HG03175 (cell line): ENCODE results near the gene C1QTNF2.

Experiments
- ATAC-seq: cut with Tn5 transposase; IDR thresholded peaks from one replicate; pipeline ENCODE4 v1.9.1; 2021; ENCODE audit warnings: mild to moderate bottlenecking, moderate library complexity; ENCODE audit not compliant: unreplicated experiment

C1QTNF2 gene, protein sequence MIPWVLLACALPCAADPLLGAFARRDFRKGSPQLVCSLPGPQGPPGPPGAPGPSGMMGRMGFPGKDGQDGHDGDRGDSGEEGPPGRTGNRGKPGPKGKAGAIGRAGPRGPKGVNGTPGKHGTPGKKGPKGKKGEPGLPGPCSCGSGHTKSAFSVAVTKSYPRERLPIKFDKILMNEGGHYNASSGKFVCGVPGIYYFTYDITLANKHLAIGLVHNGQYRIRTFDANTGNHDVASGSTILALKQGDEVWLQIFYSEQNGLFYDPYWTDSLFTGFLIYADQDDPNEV

DNA sequence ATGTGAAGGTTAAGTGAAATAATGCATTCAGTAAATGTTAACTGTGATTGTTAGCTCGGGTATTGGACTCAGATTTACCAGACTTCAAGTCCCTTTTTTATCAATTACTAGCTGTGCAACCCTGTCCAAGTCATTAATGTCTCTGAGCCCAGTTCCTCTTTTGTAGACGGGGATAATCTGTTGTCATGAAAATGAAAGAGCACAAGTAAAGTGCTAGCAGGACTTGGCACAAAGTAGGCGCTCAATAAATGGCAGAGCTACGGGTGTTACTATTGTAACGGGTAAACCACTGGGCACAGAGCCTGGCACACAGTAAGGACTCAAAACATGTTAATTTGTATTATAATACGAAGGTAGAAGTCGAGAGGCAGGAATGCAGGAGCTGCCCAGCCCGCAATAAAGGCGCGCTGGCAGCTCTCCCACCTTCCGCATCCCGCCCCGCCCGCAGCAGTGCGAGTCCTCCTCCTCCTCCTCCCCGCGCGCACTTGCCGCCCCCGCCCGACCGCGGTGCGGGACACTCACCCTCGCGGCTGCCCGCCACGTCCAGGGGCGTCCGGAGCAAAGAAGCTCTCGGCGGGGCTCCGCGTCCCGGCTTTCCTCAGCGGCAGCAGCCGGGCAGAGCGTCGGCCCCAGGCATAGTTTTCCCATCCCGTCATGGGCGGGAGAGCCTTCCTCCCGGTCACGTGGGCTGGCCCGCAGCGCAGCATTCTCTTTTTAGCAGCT, at the start of gene C1QTNF2:
Gene C1QTNF2, minus strand, starts transcription at position 637 of the 723 bp plus-strand sequence. CDS start 15,615 bp downstream, outside the sequence.
- ATAC-seq = no peak

DNA sequence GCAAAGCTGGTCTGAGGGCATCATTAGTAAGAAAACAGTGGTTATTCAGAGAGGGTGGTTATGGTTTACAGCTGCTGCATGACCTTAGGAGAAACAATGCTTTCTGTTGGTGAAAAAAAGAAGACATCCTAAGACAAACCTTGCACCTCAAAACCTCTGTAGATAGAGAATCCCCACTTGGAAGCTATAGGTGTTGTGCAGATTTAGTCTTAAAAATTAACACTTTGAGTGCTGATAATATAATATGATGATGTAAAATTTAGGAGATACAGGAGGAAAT, 49.8 kb upstream of the C1QTNF2 start:
- ATAC-seq = no peak

DNA sequence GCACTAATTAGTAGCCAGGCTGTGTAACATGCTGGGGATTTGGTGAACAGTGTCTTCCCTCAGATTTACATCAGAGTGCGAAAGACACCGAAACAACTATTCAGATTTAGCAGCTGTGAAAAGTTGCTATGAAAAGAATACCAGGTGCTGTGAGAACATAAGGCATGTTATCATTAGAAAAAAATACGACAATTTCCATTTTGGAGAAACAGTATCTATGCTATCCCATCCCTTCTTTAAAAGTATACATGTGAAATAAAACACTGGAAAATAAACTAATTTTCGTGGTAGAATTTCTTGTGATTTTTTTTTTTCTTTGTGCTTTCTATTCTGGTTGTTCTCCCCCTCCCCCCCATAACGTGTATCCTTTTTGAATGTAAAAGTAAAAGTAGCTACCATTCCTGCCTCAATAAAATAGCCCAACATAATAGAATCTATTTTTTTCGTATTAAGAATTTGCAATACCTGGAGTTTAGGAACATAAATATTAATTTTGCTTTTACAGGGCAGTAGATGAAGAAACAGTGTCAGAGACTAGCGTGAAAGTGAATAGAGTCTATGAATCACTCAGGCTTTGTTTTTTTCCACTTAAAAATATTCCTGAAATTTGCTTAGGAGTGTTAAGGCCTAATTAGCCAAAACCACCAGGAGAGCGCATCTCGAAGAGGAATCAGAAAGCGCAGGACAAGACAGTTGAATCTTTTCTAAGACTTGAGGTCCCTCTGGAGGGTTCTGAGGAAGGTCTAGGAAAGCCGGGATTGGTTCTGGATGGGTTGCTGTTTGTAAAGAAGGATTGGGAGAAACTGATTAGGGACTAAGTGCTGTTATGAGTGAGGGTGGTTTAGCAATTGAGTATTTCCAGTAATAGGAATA, 49.3 kb upstream of the C1QTNF2 start:
- ATAC-seq = no peak

DNA sequence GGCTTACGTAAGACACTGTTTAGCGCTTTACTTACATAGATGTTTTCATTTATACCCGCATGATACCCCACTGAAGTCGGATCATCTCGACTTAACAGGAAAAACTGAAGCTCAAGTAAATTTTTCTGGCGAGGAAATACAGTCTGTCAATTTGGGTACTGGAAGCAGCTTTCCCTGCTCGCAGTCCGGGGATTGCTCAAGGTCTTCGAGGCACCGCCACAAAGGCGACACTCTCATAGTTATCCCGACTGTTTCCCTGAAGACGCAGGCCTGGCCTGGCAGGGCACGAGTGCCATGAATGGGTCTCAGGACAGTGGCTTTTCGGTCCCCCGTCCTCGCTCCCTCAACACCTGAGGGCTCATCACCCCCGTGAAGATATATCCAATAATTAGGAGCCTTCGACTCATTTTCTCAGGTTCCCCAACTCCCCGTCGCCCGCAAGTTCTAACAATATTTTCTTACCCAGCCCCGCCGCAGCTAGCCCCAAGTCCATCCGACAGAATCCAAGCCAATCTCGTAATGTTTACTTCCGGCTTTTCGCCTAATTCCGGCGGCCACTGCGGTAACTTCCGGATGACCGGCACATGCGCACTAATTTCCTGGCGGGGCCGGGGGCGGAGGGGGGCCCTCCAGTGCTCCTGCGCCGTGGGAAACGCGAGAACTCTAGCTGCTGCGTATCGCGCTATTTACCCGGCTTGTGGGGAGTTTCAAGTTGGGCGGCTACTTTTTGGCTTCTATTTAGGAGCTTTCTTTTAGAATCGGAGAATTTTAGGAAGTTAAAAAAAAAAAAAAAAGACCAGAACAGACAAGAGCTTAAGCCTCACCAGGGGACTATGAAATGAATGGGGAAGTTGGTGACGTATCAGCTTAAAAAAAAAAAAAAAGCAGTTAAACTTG, 48.4 kb upstream of the C1QTNF2 start, which contains the start of gene SLU7:
Gene SLU7, minus strand, starts transcription at position 521 of the 897 bp plus-strand sequence. CDS start 3,787 bp downstream, outside the sequence.
- peak; percentile 67 for ATAC-seq

DNA sequence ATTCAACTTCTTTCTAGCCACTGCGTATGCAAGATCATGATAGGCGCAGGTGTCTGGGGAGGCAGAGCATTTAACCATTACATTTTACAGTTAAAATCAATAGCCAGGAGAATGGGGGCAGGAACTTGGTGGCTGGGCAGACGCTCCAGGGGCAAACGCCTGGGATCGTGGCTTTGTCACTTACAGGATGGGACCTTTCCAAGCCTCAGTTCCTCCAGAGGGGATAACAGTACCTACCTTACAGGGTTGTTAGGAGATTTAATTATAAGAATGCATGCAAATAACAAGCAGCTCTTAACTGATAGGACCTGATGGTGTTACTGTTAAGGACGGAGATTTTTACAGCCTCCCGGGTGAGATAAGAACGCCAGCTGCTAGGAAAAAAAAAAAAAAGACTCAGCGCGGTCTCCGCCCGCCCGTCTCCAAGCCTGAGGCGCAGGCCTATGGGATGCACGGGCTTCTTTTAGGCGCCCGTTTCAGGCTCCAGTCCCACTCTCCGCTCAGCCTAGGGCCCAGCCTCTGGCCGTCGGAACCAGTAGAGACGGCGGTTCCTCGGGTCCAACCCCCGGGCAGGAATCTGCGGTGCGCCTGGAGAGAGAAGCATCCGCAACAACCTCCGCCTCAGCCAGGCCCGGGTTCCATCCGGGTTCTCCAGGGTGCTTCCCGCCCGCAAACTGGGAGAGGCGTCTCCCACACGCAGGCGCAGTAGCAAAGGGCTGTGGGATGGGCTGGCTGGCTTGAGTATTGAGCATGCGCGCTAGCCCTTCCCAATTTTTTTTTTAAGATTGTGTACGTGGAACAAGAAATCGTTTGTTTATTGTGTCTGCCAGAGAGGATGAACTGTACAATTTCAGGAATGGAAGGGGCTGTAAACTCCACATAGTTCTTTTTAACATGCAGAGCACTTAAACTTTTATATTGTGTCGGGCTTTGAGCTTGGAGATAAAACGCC, 29.3 kb upstream of the C1QTNF2 start, which contains the start of gene FAM200C:
Gene FAM200C, minus strand, starts transcription at position 653 of the 952 bp plus-strand sequence. CDS start 4,564 bp downstream, outside the sequence.
- peak; percentile 81 for ATAC-seq

DNA sequence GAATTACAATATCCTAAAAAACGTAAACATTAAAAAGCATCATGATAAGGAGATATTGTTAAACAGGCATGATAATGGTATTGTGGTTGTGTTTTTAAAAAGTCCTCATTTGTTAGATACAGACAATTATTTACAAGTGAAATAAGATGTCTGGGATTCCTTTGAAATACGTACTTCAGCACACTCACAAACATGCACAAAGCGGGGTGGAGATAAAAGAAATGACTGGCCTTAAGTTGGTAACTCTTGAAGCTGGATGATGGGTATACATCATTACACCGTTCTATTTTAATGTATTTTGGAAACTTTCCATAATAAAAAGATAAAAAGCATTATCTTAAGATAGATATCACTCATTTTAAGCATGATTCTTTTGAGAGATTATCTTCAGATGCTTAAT, 28.4 kb upstream of the C1QTNF2 start:
- no peak for ATAC-seq

DNA sequence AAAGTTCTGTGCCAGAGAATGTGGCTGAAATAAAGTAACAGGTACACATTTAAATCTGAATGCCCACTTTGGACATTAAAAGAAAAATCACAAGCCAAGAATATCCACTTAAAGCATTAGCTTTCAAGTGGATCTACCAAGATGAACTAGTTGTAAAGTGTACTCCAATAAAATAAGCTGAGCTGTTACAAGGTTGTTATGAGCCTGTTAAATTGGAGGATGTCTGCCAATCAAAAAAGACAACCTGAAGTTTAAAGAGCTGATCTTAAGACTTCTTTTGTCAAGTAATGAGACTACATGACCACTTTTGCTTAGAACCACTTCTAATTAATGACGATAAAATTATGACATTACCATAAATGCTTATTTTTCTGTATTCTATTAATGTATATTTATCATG, 27.1 kb upstream of the C1QTNF2 start:
- no peak for ATAC-seq

DNA sequence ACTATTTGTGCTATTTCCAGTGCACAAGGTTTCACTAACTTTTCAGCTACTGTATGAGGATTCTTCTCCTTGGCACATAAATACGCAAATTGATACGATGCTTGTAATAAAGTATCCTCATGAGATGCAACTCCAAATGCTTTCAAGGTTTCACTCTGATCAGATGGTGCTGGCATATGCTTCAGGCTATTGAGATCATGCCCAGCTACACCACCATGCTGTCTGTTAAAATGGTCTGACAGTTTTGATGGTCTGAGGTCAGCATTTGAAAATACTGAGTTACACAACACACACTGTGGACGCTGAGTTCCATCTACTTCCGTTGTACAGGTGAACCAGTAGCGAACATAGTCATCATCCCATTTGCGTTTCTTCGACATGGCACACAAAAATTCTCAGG, 24.7 kb upstream of the C1QTNF2 start:
- ATAC-seq = no peak

DNA sequence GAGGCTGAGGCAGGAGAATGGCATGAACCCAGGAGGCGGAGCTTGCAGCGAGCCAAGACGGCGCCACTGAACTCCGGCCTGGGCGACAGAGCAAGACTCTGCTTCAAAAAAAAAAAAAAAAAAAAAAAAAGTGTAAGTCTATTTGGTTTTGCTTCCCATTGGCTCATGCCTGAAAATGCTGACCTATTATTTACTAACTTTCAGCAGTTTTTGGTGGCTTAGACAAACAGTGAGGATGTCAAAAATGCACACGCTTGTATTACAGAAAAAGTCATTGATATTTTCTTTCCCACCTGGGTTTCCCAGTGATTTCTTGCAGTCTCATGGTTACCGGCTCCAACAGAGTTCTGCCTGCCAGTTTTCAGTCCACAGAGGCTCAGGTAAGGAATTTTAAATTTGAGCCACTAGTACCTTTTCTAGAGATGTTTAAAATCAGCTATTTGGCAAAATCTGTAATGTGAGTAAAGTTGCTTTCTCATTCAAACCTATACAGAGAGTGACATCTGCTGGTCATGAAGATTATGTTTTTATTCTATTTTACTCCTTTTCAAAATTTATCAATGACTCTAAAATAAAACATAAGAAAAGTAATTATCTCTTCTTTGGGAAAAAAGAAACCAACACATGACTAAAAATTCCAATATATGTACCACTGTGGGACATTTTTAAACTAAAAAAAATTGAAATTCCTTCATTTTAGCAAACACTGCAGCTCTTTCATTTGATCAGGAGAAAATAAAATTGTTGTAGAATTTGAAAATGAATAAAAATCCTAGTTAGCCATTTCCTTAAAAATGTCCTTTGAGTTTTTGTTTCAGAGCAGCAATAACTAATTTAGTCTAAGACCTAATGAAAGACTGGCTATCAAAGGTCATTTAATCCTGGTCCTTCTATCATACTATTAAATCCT, 20.6 kb upstream of the C1QTNF2 start:
- ATAC-seq = no peak

DNA sequence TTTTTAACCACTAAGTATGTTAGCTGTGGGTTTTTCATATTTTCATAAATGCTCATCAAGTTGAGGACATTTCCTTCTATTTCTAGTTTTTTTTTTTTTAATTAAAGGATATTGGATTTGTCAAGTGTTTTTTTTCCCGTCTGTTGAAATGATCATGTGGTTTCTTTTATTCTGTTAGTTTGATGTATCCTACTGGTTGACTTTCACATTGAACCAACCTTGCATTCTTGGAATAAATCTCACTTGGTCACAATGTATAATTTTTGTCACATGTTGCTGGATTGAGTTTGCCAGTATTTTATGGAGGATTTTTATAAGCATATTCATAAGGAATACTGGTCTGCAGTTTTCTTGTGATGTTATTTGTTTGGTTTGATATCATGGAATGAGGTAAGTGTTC, 17.0 kb upstream of the C1QTNF2 start:
- ATAC-seq = no peak

DNA sequence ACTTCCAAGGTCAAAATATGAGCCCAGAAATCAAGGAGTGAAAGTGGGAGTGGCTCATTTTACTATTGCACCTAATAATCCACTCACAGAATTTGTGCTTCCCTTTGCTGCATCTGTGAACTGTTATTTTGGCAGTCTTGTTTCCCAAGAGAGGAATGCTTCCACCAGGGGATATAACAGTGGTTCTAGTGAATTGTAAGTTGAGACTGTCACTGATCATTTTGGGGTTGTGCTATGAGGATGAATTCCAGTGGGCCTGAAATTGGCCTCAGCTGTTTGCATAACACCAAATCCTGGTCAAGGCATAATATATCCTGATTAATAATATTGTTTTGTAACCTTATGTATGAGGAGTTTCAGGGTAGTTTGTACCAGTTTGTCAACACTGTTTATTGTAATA, 15.1 kb upstream of the C1QTNF2 start:
- no peak for ATAC-seq

DNA sequence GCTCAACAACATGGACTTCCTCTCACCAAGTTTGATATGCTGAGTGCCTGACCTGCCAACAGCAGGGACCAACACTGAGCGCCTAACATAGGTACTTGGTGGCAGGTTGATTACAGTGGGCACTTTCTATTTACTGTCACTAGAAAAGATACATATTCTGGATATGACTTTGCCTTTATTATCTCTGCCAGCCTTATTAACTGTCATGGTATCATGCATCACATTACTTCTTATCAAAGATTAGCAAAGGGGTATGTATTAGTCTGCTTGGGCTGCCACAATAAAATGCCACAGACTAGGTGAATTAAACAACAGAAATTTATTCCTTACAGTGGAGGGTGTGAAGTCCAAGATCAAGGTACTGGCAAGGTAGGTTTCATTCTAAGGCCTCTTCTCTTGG, 14.3 kb upstream of the C1QTNF2 start:
- ATAC-seq = no peak

DNA sequence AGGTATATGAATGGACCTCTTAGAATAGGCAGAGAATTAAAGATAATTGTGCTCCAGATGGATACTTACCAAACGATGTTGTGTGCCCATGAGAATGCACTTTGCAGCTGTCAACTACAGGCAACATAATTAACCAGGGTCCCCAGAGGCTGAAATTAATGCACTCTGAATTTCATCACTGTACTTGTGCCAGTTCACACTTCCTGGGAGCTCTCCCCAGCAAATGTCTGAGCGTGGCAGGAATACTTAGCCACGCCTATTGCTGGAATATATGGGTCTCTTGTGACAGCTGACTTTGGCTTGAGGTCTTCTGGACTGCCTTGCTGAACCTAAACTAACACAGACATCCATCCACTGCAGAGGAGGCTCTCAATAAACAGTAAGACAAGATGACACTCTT, 11.9 kb upstream of the C1QTNF2 start:
- ATAC-seq = no peak

DNA sequence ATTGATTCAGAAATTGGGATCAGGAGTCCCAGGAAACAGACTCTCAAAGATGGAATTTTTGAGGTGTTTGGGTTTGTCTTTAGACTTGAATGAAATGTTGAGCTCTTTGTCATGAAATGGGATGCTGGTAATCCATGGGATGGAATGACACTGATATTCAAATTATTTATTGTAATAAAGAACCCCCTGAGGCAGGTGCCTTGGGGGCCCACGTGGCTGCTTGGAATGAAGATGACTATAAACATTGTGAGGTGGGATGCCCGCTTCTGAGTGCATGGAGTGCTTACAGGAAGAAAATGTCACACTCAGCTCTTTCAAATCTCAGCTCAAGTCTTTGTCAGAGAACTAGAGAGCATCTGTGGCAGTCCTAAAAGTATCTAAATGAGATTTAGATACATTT, 9.6 kb upstream of the C1QTNF2 start:
- no peak for ATAC-seq

DNA sequence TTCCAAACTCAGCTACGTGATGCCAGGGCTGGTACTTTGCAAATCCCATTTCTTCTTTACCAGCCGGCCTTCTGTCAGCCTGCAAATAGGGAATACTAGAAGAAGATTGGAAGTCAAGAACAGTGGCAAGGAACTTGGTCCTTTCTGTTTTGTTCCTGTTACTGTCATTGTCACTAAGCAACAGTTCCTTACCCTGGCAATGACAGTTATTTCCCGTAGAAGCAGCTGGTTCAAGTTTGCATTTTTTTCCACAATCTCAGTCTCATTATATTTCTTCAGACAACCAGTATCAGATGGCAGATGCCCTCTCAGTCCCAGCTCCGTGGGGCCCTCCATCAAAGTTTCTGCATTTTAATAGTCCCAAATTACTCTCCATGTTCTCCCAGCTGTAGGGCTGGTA, 9.1 kb upstream of the C1QTNF2 start:
- no peak for ATAC-seq

DNA sequence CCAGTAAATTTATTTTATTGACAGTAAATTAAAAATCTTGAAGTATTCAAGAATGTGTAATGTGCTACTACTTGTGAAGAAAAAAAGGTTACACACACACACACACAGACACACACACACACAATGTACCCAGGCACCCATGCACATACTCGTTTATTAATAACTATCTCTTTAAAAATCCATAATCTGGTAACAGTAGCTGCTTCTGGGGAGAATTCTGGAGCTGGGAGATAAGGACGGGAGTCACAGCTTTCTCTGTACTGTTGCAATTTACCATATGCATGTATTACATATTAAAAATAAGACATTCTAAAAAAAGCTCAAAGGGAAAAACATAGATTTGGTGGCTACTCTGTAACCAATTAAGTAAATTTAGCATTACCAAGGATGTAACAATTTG, 7.9 kb upstream of the C1QTNF2 start:
- no peak for ATAC-seq

DNA sequence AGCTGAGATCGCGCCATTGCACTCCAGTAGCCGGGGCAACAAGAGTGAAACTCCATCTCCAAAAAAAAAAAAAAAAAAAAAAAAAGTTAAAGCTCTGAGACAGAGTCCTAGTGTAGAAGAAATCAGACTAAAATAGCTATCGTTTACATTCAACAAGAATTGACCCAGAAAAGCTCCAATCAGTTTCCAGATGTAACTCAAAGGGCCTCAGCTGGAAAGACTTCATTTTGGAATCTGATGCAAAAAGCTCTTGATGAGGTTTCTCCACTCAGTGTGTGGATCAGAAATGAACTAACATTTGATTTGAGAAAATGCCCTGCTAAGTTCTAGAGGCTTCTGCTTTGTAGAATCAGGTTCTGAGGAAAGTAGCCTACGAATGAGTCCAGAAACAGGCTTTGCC, 7.2 kb upstream of the C1QTNF2 start:
- no peak for ATAC-seq

DNA sequence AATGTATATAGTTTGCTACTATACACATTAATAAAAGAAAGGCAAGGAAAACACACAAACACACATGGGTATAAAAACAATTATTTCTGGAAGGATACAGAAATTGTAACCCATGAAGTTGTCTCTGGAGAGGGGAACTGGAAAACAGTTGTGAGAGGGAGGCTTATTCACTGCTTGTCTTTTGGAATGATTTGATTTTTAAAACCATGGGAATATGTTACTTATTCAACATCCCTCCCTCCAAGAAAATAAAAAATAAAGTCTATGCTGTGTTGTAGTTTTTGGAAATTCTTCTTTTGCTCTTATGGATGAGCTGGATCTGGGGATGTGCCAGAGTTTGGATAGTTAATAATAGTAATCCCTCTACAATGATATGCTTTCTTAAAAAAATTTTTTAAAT, 6.0 kb upstream of the C1QTNF2 start:
- ATAC-seq = no peak
